ENCODE data around the gene CDHR4.

CDHR4 gene

DNA sequence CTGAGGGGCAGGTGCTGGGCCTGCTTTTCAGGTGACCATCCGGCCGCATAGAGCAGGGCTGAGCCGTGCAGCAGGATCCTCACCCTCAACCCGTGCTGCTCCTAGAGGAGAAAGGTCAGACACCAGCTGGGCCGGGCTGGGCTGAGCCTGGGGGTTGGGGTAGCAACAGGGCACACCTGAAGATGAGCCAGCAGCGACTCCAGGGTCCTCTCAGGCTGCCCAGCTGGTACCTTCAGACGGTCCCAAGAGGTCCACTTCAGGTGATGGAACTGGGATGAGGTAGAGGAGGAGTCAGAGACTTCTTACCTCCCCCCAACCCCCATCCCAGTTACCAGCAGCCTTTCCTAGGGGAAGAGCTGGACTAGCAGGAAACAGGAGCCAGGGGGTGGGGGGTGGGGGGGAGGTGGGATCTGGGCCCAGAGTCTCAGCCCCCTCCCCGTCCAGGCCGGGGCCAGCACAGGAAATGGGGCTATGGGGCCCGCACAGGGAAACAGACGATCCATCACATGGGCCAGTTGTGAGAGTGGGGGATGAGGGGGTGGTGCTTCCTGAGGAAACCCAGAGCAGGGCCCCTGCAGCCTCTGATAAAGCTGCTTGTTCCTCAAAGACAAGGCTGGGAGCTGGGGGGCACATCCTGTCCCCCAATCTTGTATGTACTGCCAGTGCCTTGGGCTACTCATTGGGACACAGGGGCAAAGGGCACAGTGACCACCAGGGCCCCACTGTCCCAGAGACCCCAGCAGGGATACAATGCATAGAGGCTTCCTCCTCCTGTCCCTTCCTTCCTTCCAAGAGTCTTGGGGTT is 6.4 kb upstream of the CDHR4 start:
- Mint-ChIP-seq H3K4me3 (no peak overlapping the region), H3K4me1 (peaks cover 47% of the 10 kb centered on the region), H3K27ac (peak overlapping the region; percentile 6), H3K9me3 (no peaks in the 10 kb centered on the region), H3K27me3 (peaks cover 2% of the 10 kb centered on the region), H3K36me3 (no peaks in the 10 kb centered on the region)

DNA sequence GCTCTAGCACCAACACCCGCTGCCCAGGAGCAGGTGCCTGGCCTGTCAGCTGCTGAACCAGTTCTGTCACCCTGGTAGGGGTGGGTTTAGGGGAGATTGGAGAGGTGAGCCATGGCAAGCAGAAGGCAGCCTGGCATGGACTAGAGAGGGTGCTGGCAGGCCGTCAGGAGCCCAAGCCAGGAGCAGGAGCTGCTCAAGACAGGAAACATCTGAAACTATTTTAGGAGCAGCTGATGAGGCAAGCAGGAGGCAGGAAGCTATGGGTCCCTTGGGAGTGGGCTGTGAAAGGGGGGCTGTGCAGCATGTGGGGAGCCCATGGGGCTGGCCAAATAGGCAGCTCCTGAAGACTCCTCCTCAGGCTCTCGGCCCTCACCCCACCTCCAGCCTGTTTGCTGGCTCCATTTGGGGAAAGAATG is 5.7 kb upstream of the CDHR4 start:
- H3K36me3 Mint-ChIP-seq, result no peaks in the 10 kb centered on the region
- no peaks in the 10 kb centered on the region for H3K9me3 Mint-ChIP-seq
- peaks cover 47% of the 10 kb centered on the region for H3K4me1 Mint-ChIP-seq
- peak overlapping the region; percentile 6 for H3K27ac Mint-ChIP-seq
- peaks cover 2% of the 10 kb centered on the region for H3K27me3 Mint-ChIP-seq
- H3K4me3 Mint-ChIP-seq, result no peak overlapping the region

DNA sequence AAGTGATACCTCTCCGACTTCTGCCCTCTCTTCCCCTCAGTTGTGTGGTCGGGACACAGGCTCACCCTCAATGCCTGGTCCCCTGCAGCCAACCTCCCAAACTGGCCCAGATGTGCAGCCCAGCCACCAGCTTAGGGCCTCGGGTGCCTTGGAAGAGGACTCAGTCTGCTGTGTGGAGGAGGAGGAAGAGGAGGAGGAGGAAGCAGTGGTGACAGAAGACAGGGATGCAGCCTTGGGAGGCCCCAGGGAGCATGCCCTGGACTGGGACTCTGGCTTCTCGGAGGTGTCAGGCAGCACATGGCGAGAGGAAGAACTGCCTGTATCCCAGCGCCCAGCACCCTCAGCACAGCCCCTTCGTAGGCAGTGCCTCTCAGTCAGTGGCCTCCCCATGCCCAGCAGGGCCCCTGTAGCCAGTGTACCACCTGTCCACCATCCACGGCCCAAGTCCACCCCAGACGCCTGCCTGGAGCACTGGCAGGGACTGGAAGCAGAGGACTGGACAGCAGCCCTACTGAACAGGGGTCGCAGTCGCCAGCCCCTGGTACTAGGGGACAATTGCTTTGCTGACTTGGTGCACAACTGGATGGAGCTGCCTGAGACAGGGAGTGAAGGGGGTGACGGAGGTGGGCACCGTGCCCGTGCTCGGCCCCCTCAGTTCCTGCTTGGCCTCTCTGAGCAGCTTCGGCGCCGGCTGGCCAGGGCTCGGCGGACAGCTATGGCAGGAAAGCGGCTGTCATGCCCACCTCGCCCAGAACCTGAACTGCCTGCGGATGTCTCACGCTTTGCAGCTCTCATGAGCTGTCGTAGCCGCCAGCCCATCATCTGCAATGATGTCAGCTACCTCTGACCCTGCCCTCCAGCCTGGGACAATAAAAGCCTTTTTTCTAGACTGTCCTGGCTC is 4.7 kb upstream of the CDHR4 start:
- no peak overlapping the region for H3K27ac Mint-ChIP-seq
- H3K9me3 Mint-ChIP-seq, result no peaks in the 10 kb centered on the region
- H3K27me3 Mint-ChIP-seq, result peaks cover 2% of the 10 kb centered on the region
- H3K36me3 Mint-ChIP-seq, result no peaks in the 10 kb centered on the region
- peaks cover 44% of the 10 kb centered on the region for H3K4me1 Mint-ChIP-seq
- peak overlapping the region; percentile 82 for H3K4me3 Mint-ChIP-seq

DNA sequence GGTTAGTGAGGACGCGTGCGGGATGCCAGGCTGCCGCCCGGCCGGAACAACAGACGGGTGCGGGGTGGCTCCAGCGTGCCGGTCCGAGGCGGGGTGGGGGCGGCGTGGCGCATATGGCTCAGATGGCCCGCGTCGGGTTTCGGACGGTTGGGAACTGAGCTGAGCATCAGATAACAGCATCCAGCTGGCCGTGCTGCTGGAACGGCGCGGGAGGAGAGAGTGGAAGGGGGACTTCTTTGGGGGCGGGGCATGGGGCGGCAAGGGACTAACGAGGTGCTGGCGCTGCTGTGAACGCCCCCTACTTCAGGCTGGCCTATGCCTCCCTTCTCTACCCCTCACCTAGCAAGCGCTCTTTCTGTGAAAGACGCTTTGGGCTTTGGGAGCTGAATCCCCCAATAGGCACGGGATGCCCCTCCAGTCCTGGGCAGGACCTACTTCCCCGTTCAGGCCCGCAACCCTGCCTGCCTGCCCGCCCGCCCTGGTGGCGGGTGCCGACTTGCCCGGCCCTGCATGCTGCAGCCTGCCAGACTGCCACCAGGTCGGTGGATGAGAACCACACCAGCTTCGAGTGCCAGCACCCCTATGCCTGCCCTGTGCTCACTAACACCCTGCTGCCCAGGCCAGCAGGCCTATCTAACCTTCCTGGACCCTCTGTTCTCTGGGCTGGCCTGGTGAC is 3.9 kb upstream of the CDHR4 start:
- Mint-ChIP-seq H3K4me1 (peaks cover 41% of the 10 kb centered on the region), H3K4me3 (peak overlapping the region; percentile 82)

DNA sequence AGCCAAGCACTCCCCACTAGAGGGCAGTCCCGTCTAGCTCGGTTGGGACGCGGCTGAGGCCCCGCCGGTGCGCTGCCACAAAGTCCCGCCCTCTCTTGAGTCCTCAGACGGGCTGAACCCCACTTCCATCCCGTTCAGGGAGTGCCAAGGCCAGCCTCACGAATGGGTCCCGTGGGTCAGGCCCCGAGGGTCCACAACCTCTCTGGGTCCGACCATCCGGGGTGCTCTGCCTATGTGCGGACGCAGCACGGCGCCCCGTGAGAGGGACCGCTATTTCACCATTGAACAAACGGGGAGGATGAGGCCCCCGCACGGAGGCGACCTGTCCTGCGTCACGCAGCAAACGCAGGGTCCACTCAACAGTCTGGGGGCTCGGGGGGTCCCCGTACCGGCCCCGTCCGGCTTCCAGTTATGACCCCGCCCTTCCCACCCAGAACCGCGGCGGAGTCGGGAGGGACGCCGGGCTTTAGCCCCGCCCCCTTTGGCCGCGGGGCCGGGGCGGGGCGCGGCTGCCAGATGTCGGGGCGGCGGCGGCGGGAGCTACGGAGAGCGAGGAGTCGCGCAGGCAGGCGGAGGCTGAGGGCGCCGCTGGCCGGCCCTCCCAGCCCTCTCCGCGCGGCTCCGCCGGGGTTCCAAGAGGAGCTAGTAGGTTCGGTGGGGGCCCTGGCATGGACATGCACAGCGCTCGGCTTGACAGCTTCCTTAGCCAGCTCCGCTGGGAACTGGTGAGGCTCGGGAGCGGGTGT is 3.2 kb upstream of the CDHR4 start, which contains the start of gene INKA1:
Gene INKA1 (plus strand): TSS at position 543 of the 746 bp plus-strand sequence. CDS start 132 bp downstream, at position 675.
- H3K4me1 Mint-ChIP-seq, result peaks cover 34% of the 10 kb centered on the region
- peaks cover 2% of the 10 kb centered on the region for H3K27me3 Mint-ChIP-seq
- H3K9me3 Mint-ChIP-seq, result no peaks in the 10 kb centered on the region
- peak within 1 kb of the TSS; percentile 82 for H3K4me3 Mint-ChIP-seq
- no peaks in the 10 kb centered on the region for H3K36me3 Mint-ChIP-seq
- H3K27ac Mint-ChIP-seq, result peak within 1 kb of the TSS; percentile 79

More for the DNA sequence above, 3.9 kb upstream of the CDHR4 start:
- no peak overlapping the region for H3K27ac Mint-ChIP-seq
- H3K36me3 Mint-ChIP-seq, result no peaks in the 10 kb centered on the region
- H3K27me3 Mint-ChIP-seq, result peaks cover 2% of the 10 kb centered on the region
- H3K9me3 Mint-ChIP-seq, result no peaks in the 10 kb centered on the region

DNA sequence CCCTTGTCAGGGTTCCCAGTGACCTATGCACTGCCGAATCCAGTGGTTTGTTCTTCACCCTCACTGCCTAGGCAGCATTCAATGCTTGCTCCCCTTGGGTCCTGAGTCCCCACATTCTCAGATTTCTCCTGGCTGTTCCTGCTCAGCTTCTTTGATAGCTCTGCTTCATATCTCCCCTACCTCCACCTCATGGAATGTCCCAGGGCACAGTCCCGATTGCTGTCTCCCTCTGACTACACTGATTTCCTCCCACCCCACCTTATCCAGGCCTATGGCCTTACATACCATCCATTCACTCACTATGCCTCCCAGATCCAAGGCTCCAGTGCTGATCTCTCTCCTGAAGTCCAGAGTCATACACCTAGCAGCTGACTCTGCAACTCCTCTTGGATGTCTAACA is 1.5 kb upstream of the CDHR4 start:
- no peaks in the 10 kb centered on the region for H3K36me3 Mint-ChIP-seq
- peaks cover 2% of the 10 kb centered on the region for H3K27me3 Mint-ChIP-seq
- H3K4me1 Mint-ChIP-seq, result peaks cover 17% of the 10 kb centered on the region
- H3K4me3 Mint-ChIP-seq, result no peak overlapping the region
- no peaks in the 10 kb centered on the region for H3K9me3 Mint-ChIP-seq
- no peak overlapping the region for H3K27ac Mint-ChIP-seq

DNA sequence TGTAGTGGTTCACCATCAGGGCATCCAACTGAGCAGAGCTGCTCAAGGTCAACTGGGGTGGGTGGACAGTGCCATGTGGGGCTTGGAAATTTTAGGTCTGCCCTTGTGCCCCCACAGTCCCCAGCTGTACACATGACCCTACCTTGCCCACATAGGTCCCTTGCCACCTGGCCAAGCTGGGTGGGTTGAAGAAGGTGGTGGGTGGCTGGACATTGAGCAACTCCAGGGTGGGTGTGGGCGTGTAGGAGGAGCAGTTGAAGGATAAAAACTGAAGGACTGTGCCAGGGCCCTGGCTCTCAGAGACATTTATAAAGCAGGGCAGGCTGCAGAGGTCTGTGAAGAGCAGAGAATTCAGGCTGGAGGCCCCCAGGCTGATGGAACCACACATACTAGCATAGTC is 568 bp downstream of the CDHR4 start:
- Mint-ChIP-seq H3K4me1 (peaks cover 7% of the 10 kb centered on the region), H3K4me3 (no peak overlapping the region), H3K36me3 (no peaks in the 10 kb centered on the region), H3K27ac (no peak overlapping the region), H3K9me3 (no peaks in the 10 kb centered on the region), H3K27me3 (peaks cover 2% of the 10 kb centered on the region)

DNA sequence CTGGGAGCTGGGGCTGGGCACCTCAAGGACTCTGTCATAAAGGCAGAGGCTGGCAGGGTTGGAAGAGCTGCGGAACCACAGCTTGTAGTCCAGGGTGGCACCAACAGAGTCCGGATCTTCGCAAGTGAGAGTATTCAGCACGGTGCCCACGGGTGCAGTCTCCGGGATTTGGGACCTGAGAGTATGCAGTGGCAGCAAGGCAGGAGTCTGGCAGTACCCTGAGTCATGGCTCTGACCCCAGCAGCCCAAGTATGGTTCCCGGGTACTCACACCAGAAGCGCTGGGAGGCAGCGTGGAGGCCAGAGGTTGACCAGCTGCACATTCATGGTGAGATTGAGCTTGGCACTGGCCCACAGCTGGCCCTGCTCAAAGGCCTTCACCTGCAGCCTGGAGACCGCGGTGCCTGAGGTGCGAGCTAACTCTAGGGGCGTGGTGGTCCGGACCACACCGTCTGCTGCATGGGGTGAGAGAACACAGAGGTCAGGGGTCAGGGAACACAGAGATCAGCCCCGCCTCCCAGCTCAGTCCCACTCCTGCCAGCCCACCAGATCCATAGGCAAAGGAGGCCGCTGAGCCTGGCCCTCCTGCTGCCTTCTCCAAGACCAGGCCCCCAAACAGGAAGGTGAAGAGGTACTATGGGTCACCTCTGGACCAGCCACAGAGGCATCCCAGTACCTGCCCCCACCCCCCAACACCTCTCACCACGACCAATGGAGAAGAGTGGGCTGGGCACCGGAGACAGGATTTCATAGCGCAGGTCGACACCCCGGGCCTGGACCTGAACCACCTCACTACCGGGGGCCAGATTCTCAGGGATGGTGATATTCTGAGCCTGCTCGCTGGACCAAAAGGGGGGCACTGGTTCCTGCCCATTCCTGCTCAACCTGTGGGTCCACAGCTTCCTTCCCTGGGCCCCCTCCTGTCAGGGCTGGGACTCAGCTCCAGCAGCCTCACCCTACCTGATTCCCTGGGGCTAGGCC is 4.5 kb downstream of the CDHR4 start:
- no peak overlapping the region for H3K4me3 Mint-ChIP-seq
- H3K4me1 Mint-ChIP-seq, result peaks cover 1% of the 10 kb centered on the region
- no peak overlapping the region for H3K27ac Mint-ChIP-seq
- no peaks in the 10 kb centered on the region for H3K36me3 Mint-ChIP-seq
- no peaks in the 10 kb centered on the region for H3K27me3 Mint-ChIP-seq
- no peaks in the 10 kb centered on the region for H3K9me3 Mint-ChIP-seq

DNA sequence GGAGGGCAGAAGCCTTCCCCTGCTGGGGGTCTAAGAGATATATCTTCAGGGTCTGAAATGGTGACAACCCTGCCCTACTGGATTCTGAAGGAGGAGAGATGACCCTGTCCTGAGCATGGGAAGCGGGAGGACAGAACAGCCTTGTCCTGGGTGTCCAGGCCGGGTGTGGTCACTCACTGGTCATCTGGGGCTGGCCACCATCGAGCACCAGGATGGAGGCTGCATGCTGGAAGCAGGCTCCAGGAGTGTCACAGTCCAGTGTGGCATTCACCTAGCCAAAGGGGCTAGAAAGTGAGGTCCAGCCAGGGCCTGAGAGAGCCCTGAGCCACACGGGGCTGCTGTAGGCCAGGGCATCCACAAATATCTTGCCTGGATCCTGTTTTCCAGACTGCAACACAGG is 5.2 kb downstream of the CDHR4 start:
- no peaks in the 10 kb centered on the region for H3K36me3 Mint-ChIP-seq
- H3K4me3 Mint-ChIP-seq, result no peak overlapping the region
- no peaks in the 10 kb centered on the region for H3K9me3 Mint-ChIP-seq
- no peaks in the 10 kb centered on the region for H3K27me3 Mint-ChIP-seq
- H3K27ac Mint-ChIP-seq, result no peak overlapping the region
- peaks cover 4% of the 10 kb centered on the region for H3K4me1 Mint-ChIP-seq

DNA sequence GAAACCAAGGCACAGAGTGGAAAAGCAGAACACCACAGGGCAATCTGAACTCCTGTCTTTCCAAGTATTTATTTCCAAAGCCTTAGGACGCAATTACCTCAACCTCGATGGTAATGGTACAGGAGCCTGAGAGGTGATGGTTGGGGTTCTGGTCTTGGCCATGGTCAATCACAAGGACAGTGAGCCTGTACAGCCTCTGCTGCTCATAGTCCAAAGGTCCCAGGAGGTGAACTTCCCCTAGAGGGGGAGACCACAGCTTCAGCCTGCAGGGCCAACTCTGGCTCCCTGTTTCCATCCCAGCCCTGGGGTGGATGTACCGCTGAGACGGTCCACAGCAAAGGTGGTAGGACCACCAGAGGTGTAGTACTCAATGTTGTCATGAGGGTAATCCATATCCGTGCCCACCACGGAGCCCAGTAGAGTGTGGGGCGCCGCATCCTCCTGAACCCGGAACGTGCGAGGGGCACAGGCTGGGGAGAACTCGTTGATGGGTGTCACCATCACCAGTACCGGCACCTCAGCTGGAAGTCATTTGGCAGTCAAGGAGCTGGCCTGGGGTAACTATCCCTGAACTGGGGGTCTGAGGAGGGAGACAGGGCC is 6.1 kb downstream of the CDHR4 start:
- H3K4me1 Mint-ChIP-seq, result peaks cover 4% of the 10 kb centered on the region
- H3K9me3 Mint-ChIP-seq, result no peaks in the 10 kb centered on the region
- no peak overlapping the region for H3K27ac Mint-ChIP-seq
- H3K27me3 Mint-ChIP-seq, result no peaks in the 10 kb centered on the region
- no peaks in the 10 kb centered on the region for H3K36me3 Mint-ChIP-seq
- H3K4me3 Mint-ChIP-seq, result no peak overlapping the region

DNA sequence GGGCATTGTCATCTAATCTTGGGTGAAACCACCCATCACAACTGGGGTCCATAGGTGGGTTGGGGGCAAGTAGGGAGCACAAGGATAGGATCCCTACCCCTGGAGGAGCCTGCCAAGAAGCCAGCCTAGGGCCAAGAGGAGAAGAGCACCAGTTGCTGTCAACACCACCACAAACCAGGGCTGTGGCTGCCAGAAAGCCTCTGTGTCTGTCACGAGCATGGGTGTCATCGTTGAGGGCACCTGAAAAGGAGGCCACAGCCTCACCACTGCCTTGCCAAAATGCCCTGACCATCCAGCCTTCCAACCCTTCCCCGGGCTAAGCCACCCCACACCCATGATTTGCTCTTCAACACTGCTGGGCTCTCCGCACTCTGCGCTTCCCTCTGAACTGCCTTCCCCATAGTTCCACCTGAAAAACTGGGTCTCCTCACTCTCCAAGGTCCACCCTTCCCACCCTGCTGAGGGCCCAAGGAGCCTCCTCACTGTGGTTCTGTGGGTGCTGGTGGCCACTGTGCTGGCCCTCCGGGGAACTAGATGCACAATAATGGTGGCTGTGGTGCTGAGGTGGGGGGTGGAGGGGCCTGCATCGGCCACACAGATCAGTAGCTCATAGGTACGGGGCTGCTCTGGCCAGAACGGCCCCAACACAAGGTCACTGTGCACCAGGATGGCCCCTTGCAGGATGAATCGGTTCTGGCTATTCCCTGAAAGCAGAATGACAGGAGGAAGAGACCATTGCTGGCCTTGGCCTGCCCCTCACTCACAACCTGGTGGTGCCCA is 7.1 kb downstream of the CDHR4 start:
- Mint-ChIP-seq H3K4me3 (no peak overlapping the region), H3K27ac (no peak overlapping the region), H3K27me3 (no peaks in the 10 kb centered on the region)

DNA sequence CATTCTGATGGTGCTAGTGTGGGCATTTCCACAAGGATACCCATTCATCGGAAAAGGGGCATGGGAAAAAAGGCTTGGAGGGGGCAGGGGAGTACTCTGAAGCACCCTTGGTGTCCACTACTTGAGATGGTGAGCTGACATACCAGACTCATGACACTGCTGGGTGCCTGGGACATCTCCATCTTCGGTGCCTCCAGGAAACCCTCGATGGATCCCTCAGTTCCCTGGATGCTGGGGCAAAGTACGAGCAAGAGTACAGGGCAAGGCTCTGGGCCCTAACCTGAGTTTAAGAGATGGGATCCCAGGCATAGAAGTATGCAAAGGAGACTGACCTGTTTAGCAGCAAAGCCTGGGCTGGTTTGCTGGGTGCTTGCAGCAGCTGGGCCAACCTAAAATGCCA is 8.1 kb downstream of the CDHR4 start:
- peaks cover 12% of the 10 kb centered on the region for H3K4me1 Mint-ChIP-seq
- no peaks in the 10 kb centered on the region for H3K36me3 Mint-ChIP-seq
- H3K27ac Mint-ChIP-seq, result no peak overlapping the region
- no peak overlapping the region for H3K4me3 Mint-ChIP-seq
- no peaks in the 10 kb centered on the region for H3K9me3 Mint-ChIP-seq
- H3K27me3 Mint-ChIP-seq, result no peaks in the 10 kb centered on the region

More for the DNA sequence above, 7.1 kb downstream of the CDHR4 start:
- Mint-ChIP-seq H3K36me3 (no peaks in the 10 kb centered on the region), H3K9me3 (no peaks in the 10 kb centered on the region), H3K4me1 (peaks cover 4% of the 10 kb centered on the region)

Measured in activated naive CD4-positive, alpha-beta T cell treated with anti-CD3 and anti-CD28 coated beads, Interleukin-2, amount 50 U/mL, for 24 hours (primary cell).